HUDEP-2 (cell line): Measurements from ENCODE around the gene SLFNL1.

Experiments used
- DNase-seq, 76 experiments: peaks; one replicate each; lab custom pipeline; 2025; ENCODE audit not compliant: unreplicated experiment in 76 of 76; lab: John Stamatoyannopoulos, UW

Gene SLFNL1

DNA sequence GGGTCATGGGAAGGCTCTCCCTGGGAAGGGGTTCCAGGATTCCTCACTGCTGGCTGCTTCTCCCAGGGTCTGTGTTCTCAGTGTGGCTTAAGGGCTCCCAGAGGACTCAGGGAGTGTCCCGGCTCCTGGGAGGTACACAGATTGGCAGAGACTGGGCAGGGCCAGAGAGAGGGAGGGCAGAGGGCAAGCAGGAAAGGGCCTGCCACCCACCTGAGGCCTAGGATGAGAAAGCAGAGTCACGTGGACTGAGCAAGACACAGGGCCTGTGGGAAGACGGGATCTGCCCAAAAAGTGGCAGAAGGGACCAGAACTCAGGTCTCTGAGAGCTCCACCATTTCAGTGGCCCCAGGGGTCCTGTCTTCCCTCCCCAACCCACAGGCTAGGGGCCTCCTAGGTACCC is 871 bp downstream of the SLFNL1 start:
- DNase-seq: no peak

DNA sequence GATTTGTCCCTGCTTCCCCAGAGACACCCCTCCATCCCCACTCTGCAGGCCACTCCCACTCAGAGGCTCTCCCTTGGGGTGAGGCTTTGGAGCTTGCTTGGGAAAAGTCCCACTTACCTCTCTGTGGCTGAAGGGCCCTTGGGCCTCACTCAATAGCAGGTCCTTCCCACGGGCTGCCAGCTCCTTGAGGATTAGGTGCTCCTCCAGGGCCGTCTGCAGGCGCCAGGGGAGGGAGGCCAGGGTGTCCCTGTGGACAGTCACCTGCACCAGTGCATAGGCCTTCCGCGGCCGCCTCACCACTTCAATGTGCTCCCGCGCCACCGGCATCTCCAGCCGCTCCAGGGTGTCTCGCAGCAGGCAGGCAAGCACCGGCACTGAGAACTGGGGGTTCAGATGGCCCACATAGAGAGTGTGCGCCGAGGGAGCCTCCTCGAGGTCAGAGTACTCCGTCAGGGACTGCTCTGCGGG is 1.4 kb downstream of the SLFNL1 start:
- no peak for DNase-seq

DNA sequence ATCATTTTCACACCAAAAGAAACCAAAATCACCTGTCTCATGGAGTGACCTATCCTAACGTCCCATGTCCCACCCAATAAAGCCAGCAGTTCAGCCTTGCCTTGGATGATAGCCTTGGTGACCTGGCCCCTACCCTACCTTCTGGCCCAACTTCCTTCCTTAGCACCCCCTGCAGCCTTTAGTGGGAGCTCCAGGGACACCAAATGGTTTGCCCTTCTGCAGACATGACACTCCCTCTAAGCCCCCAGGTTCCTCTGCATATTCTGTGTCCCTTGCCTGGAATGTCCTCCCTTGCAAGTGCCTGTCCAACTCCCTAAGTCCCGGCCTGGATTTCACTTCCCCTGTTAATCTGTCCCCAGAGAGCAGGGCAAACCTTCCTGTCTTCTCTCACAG is 2.2 kb downstream of the SLFNL1 start:
- no peak for DNase-seq

DNA sequence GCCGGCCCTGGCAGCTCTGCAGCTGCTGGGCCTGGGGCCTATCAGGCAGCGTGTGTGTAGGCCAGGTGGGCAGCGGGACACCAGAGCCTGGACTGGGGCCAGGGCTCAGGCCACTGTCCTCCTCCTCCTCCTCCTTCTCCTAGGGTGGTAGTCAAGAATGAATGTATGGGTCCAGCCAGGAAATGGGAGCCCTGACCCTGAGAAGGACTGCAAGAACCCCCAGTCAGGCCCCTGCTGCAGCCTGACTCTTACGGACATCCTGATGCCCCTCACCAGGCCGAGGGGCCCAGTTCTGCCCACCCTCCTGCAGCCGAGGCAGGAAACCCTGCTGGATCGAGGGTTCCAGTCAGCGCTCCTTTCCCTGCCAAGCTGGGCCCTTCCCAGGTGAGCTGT is 3.5 kb downstream of the SLFNL1 start:
- DNase-seq: no peak

DNA sequence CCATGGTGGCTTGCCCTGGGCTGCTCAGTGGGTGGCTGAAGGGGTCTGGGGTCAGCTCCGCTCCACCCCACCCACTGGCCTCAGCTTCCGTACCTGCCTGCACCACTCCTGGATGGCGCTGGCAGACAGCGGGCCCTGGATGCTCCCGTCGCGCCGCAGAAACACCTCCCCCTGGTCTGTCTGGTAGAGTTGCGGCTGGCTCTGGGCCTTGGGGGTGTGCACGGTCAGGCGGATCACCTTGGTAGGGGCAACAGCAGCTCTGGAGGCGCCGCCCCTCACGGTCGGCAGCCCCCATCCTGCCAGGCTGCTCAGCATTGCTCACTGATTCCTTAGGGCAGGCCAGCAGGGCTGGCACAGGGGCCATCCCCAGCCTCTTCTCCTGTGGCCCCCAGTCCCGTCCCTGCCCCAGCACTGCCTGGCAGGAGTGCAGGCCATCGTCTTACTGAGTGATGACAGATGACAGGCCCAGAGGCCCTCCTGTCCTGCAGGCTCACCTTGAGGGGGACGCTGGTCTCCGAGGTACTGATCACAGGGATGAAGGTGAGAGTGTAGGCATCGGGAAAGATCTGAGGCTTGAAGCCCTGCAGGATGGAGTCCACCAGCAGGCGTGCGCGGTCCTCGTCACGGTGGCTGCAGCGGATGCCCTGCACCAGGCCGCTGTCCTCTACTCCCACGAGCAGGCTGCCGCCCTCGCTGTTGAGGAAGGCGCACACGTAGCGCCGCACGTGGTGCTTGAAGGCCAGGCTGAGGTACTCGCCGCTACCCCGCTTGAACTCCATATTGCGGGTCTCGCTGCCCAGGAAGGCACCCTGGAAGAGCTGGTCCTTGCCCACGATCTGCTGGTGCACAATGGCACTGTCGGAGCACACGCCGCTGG is 4.1 kb downstream of the SLFNL1 start:
- DNase-seq: no peak

DNA sequence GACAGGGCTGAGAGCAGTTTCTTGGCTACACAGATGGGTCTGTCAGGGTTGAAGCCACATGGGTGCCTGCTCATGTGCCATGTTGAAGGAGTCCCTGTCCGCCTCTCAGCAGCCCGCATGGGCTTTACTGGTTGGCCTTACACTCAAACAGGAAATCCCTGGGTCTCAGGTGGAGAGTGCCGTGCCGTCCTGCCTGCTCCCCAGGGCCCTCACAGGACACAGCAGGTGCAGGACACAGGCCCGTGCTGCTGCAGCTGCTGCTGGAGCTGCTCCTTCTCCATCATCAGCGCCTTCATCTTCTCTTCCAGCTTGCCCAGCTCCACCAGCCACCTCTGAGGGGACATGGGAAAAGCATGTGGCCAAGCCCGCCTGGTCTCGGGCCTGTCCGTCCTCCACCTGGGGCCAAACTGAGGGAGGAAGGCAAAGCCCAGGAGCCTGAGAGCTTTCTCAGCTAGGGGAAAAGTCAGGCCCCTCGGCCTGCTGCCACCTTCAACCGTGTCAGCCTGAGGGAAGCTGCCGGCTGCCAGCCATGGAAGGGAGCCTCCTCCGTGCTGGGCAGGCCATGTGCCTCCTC is 5.5 kb downstream of the SLFNL1 start:
- no peak for DNase-seq

DNA sequence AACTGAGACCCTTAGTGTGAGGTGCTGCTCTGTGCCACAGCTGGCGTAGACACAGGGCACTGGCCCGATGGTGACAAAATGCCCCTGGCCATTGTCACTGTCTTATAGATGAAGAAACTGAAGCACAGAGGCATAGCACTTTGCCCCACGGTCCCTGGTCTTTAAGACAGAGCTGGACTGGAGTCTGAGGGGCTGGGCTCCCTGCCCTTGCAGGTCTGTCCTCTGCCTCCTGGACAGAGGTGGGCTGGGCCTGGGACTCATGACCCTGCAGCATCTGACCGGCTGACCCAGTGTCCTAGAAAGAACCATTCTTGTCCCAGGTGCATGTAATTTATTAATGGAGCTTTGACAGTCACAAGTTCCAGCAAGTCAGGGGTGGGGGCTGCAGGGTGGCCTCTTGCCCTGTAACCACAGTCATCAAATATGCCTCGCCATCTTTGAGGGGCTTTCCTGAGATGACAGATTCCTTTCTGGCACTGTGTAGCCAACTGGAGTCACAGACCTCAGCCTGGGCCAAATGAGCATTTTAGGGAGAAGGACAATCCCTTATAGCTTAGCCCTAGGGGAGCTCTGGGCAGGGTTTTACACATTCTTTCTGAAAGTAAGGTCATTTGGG is 6.1 kb downstream of the SLFNL1 start:
- no peak for DNase-seq

DNA sequence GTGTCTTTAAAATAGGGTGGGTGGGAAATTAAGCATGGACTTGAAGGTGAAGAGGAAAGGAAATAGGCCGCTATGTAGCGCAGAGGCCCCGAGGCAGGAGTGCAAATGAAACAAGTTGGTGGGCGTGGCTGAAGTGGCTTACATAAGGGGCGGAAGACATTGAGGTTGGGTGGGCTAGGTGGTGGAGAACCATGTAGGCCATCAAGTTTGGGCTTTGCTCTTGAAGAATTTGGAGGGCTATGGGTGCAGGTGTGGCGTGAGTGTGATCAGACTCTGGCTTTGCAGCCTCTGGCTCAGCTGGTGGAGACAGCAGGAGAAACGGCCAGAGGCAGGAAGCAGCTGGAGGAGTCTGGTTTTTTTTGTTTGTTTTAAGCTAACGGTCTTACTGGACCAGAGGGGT is 6.7 kb downstream of the SLFNL1 start:
- DNase-seq: no peak

DNA sequence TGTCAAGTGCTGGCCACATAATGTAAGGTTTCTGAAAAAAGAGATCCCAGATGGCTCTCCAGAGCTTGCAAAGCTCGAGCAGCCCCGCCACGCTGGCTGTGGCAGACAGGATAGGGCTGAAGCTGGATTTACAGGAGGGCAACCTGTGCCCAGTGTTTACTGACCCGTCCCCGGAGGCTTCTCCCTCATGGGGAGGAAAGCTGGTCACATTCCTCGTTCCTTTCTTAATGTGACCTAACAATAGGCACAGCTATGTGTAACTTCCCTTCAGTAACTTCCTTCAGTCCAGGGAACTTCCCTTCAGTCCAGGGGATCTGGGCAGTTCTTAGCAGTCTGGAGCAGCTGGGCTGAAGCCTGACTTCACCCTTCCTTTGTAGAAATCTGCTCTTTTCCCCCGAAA is 7.7 kb downstream of the SLFNL1 start:
- DNase-seq: no peak

DNA sequence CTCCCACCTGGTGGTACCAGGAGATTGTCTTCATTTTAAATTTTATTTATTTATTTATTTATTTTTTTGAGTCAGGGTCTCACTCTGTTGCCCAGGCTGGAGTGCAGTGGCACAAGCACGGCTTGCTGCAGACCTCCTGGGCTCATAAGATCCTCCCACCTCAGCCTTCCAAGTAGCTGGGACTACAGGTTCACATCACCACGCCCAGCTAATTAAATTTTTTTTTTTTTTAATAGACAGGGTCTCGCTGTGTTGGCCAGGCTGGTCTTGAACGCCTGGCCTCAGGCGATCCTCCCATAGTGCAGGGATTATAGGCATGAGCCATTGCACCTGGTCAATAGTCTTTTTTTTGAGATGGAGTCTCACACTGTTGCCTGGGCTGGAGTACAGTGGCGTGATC is 8.5 kb downstream of the SLFNL1 start:
- no peak for DNase-seq

DNA sequence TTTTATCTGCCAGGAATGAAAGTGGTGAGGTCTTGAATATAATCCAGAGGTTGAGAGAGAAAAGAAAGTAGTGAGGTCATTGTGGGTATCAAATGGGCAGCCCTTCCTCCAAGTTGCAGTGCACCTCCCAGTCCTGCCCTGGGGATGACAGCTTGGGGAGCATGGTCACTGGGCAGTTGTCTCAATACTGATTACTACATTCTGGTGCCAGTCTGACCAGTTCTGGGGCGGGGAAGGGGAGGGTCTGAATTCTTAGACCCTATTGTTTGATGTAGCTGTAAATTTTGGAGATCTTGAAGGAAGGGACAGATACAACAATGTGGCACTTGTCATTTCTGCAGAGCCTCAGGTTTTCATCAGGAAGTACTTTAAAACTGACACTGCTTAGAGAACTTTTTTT is 11.2 kb downstream of the SLFNL1 start:
- DNase-seq: no peak

DNA sequence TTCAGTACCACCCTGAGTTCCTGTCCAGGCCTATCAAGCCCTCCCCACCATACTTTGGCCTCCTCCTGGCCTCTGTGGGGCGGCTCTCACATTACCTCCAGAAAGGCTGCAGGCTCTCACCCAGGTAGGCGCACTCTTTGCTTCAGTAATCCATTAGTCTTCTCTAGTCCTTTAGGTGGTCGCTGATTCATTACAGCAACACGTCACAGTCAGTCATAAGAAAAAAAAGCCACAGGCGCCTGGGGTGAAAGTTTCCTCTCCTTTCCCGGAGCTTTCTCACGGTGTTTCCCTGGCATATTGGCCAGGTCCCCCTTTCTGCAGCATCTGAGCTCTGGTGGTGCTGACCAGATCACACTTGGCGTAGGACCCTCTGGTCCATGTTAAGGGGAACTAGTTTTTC is 12.1 kb downstream of the SLFNL1 start:
- DNase-seq: no peak

DNA sequence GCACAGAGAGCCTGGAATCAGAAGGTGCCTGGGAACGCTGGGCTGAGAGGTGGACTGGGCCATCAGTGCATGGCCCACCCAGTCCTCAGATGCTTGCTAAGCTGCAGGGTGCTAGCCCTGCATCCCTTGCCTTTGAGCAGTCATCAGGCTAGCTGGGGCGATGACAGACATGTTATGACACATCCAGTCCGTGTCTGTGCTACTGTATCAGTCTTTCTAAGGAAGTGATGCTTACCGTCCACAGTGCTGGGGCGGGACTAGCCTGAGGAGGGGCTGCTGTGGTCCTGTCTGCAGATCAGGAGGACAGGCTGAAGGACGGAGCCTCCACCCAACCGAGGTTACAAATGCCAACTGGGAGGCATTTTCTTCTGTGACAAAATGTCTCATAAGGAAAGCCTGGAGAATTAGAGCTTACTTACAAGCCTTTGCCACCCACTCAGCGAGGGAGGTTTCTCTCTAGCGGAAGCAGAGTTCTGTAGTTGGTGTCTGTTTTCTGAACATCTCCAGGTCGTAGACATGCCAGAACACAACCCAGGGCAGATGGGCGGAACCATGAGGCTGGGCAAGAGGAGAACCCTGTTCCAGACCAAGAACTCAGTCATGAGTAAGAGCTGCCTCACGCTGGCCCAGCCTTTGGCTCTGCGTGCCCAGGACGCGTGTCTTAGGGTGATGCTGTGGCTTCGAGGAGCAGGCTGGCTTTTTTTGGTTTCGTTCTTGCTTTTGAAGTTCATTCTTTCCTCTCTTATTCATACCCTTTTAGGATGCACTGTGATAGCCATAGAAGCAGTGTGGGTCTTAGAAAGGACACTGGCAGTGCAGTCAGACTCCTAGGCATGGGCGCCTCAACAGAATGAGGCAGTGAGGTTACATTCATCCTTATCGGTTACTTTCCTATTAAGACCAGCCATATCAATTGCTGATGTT is 14.3 kb downstream of the SLFNL1 start:
- no peak for DNase-seq

DNA sequence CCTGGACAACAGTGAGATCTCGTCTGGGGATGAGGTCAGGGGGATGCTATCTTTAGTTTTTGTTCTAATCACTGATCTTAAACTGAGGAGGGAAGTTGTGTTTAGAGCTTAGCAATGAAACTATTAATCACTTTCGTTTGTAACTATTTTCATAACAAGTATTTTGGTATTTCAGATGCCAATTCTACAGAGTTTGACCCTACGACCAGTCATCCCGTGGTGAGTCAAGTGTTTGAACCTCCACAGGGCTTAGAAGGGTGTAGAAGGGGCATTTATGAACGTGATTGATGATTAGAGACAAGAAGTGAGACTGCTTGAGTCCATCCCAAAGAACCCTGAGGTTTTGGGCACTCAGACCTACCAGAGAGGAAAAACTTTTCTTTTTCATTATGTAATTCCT is 15.6 kb downstream of the SLFNL1 start:
- no peak for DNase-seq

DNA sequence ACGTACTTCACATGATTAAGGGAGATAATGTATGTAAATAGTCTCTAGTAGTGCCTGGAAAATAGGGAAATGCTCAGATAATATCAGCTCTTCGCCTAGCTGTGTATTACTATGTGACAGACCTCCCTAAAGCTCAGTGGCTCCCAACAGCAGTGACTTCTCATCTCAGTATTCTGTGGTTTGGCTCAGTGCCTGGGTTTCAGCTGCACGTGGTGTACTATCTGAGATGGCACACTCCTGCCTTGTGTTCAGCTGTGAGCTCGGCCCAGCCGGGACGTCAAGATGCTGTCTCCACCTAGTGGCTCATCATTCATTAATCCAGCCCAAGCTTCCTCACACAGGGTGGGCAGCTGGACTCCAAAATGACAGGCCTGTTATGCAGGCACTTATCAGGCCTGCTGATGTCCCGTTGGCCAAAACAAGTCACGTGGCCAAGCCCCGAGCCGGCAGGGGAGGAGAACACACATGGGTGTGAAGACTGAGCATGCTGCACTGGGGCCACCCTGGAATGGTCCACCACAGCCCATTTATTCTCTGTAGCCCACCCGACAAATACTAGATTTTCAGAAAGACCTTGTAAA is 17.8 kb downstream of the SLFNL1 start:
- peak in 75 of 76 experiments; percentile 48 to 99 (median 96) for DNase-seq

DNA sequence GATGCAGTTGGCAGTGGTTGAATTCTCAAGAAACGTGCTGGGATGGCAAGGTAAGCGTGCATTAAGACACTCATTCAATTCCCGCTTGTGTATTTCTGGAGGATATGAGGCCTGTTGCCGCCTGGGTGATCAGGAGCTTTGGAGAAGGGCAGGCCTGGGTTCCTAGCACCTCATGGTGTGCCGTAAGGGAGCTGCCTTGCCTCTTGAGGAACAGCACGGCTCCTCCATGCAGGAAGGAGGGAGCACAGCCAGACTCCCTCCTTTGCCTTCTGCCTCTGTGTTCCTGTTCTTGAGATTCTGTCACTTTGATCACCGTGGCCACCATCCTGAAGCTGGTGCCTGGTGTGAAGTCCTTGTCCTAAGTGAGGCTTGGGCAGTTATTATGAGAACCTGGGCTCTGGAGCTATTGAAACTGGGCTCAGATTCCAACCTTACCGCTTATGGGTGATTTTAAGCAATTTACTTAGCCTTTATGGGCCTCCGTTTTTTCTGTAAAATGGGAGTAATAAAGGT is 18.3 kb downstream of the SLFNL1 start:
- no peak for DNase-seq

DNA sequence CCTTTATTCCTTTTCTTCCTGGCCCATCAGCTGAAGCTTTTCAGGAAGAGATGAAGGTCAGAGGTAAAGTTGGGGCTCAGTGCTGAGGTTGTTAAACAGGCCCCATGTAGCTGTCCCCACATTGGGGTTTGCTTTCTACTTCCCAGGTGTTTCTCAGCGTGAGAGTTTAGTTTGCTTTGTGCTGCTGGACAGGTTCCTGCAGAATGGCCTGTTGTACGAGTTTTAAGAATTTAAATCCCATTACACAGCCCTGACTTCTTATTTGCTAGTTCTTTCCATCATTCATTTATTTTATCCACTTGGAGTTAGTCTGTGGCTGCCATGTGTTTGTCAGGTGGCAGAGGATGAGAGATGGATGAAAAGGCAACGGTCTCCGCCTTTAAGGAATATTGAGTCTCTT is 22.9 kb downstream of the SLFNL1 start:
- no peak for DNase-seq

DNA sequence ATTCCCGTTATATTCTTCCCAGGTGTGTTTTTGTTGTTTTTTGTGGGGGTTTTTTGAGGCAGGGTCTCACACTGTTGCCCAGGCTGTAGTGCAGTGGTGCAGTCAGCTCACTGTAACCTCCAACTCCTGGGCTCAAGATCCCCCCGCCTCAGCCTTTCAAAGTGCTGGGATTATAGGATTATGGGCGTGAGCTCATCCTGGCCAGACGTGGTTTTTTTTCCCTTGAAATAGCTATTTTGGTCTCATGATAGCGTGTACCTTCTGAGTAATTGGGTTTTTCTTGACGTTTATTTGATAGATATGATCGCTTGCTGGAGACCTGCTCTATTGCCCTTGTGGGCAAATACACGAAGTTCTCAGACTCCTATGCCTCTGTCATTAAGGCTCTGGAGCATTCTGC is 24.4 kb downstream of the SLFNL1 start:
- no peak for DNase-seq

DNA sequence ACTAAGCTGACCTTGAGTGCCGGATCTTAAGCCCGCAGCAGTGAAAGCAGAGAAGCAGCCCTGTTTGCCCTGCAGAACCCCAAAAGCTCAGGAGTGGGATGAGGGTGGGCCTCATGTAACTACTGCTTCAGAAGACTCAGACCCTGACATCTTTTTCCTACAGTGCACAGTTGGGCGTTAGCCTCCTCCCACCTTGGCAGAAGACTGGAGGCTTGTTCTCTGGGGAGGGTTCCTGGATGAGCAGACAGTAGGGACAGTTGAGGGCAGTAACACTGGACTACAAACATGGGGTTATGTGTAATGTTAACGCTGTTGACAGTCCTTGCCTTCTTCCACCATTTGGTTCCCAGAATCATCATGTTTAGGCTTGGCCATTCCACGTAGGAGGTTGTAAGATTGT is 32.5 kb downstream of the SLFNL1 start:
- no peak for DNase-seq

DNA sequence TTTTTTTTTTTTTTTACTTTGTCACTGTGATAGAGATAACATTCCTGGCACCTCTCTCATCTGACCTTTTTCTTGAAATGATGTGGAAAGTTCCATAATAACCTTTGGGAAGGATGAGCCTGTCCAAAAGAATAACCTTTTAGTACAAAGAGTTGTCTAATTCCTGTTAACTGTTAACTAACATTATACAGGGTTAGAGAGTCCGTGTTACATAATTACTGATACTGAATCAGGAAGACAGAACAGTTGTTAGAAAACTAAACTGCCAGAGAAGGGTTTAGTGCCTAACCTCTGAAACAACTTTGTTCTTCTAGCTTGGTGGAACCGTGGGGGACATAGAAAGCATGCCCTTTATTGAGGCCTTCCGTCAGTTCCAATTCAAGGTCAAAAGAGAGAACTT is 33.2 kb downstream of the SLFNL1 start:
- no peak for DNase-seq
